ENCODE results near the gene ZNF282.
"Not testable (repeated sequence)": the region's sequence is repeated elsewhere in the genome, so short reads cannot be mapped to it uniquely, and the experiment has no call there.

Gene ZNF282

GRCh38 chr7:149238051-149238450 is 42.7 kb downstream of the ZNF282 start:
- DNase-seq (ENCODE audit: extremely low read depth, low read depth): no peak
- TF ChIP-seq CTCF (IDR thresholded peaks at IDR 0.05; ENCODE audit: low read depth, low read length): no peak

- TF ChIP-seq CTCF (IDR thresholded peaks at IDR 0.05; ENCODE audit: low read depth, low read length): peak; percentile 90
- peak; percentile 54 for DNase-seq (ENCODE audit: extremely low read depth, low read depth)
Observed at GRCh38 chr7:149239345-149240143, 44.2 kb downstream of the ZNF282 start, which contains the start of gene ZNF212. ZNF212 (plus strand) TSS chr7:149239651; CDS start chr7:149239779, 128 bp downstream.

- no peak for DNase-seq (ENCODE audit: extremely low read depth, low read depth)
- TF ChIP-seq CTCF (IDR thresholded peaks at IDR 0.05; ENCODE audit: low read depth, low read length): no peak
Observed at GRCh38 chr7:149240637-149241036, 45.3 kb downstream of the ZNF282 start.

GRCh38 chr7:149241696-149242095 is 46.4 kb downstream of the ZNF282 start:
- no peak for TF ChIP-seq CTCF (IDR thresholded peaks at IDR 0.05; ENCODE audit: low read depth, low read length)
- no peak for DNase-seq (ENCODE audit: extremely low read depth, low read depth)

- no peak for TF ChIP-seq CTCF (IDR thresholded peaks at IDR 0.05; ENCODE audit: low read depth, low read length)
- no peak for DNase-seq (ENCODE audit: extremely low read depth, low read depth)
Observed at GRCh38 chr7:149245244-149245643, 49.9 kb downstream of the ZNF282 start.

GRCh38 chr7:149245744-149246143 is 50.4 kb downstream of the ZNF282 start:
- TF ChIP-seq CTCF (IDR thresholded peaks at IDR 0.05; ENCODE audit: low read depth, low read length): no peak
- DNase-seq (ENCODE audit: extremely low read depth, low read depth): no peak

GRCh38 chr7:149248777-149249176 is 53.4 kb downstream of the ZNF282 start:
- DNase-seq (ENCODE audit: extremely low read depth, low read depth): no peak
- TF ChIP-seq CTCF (IDR thresholded peaks at IDR 0.05; ENCODE audit: low read depth, low read length): no peak

GRCh38 chr7:149250151-149250550 is 54.8 kb downstream of the ZNF282 start:
- not testable (repeated sequence) for DNase-seq (ENCODE audit: extremely low read depth, low read depth)

GRCh38 chr7:149251518-149251917 is 56.2 kb downstream of the ZNF282 start:
- not testable (repeated sequence) for DNase-seq (ENCODE audit: extremely low read depth, low read depth)

All from AG09319 (cell line).